HAP-1 (cell line): ENCODE results near the gene SUN1.

ENCODE experiments used
- DNase-seq, 2 experiments: peaks; one replicate each; pipeline ENCODE4 v3.0.0-alpha.2; 2016 to 2020; ENCODE audit warnings: low spot score in 2 of 2
- H3K27me3 ChIP-seq: fragments of 250-450 bp; sonication (Bioruptor Pico); 2 replicates; pipeline ENCODE4 v1.5.1; 2020; ENCODE audit warnings: low read depth, mild to moderate bottlenecking, moderate library complexity
- H3K36me3 ChIP-seq: fragments of 250-450 bp; sonication (Bioruptor Pico); replicated peaks from 2 replicates; pipeline ENCODE4 v1.5.1; 2020; ENCODE audit warnings: mild to moderate bottlenecking
- H3K4me1 ChIP-seq: fragments of 250-450 bp; sonication (Bioruptor Pico); 2 replicates; pipeline ENCODE4 v1.5.1; 2020; ENCODE audit warnings: mild to moderate bottlenecking
- H3K4me3 ChIP-seq: fragments of 250-450 bp; sonication (Bioruptor Pico); 2 replicates; pipeline ENCODE4 v1.5.1; 2020; ENCODE audit warnings: mild to moderate bottlenecking, moderate library complexity
- H3K9me3 ChIP-seq: fragments of 250-450 bp; sonication (Bioruptor Pico); 2 replicates; pipeline ENCODE4 v1.5.1; 2020; ENCODE audit warnings: mild to moderate bottlenecking, moderate library complexity
- in situ Hi-C: fragments of 300-500 bp; cut with MboI; formaldehyde crosslinking; loops from 3 replicates; pipeline ENCODE4 v1.14.3; 2020; ENCODE audit warnings: low sequenced_read_pairs, inconsistent platforms, mixed read lengths

The SUN1 gene

DNA sequence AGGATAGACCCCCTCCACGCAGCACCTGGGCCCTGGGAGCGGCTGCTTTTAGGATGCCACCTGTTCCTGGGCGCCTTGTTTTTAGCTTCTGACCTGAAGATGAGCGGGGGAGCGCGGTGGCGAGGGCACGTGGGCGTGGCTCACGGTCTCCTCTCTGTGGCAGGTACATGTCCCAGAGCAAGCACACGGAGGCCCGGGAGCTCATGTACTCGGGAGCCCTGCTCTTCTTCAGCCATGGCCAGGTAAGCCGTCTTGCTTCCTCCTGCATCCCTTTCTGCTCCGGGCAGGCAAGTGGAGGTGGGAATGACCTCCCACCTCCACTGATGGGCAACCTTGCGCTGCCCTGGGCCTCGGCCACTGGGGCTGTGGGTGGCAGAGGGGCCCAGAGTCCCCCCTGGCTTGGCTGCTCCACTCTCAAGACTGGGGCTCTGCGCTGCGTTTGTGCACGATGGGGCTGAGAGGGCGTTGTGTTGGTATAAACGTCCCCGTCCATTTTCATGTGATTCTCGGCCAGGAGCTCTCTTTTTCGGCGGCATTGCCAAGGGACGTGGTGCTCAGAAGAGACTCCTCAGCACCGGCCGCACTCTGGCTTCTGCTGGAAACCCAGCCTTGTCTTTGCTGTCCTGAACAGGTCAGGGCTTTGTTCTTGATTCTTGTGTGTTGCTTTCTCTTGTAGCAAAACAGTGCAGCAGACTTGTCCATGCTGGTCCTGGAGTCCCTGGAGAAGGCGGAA lies 53.8 kb downstream of the SUN1 start:
- peaks cover 28% of the 10 kb centered on the region for H3K36me3 ChIP-seq
- in situ Hi-C loops: no loop called here

DNA sequence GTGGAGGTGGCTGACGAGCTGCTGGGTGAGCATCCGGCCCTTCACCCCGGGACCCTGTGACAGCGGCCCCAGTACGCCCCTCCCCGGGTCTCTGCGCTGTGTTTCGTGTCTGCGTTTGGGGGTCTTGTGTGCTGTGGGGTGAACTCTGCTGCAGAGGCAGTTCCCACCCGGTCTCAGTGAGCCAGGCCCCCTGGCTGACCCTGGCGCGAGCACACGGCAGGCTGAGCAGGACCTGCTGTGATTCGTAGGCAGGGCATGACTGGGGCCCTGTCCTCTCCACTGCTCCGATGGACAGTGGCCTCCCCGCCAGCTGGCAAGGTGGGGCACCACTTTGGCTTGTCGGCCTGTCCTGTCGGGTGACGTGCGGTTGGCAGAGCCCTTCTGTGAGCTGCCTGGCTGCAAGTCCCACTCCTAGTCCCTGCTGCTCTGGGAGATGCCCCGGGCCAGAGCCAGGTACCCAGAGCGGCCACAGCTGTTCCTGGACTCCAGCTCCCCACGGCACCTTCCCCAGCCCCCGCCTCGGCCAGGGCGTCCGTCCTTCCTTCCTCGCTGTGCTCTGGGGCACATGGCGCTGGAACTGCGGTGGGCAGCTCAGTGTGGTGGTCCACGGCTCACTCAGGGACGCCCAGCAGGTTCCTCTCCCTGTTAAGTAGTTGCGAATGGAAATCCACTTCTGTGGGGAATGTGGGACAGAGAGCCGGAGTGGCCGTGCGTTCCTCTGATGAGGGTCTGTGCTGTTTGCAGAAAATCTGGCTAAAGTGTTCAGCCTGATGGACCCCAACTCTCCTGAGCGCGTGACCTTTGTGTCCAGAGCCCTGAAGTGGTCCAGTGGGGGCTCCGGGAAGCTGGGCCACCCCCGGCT lies 54.6 kb downstream of the SUN1 start:
- DNase-seq: no peak
- Histone ChIP-seq H3K4me3 (no peak overlapping the region), H3K27me3 (no peaks in the 10 kb centered on the region), H3K9me3 (no peaks in the 10 kb centered on the region), H3K4me1 (no peaks in the 10 kb centered on the region), H3K36me3 (peaks cover 34% of the 10 kb centered on the region)
- in situ Hi-C loops: no loop called here

More for the DNA sequence above, 53.8 kb downstream of the SUN1 start:
- Histone ChIP-seq H3K4me3 (no peak overlapping the region), H3K27me3 (no peaks in the 10 kb centered on the region), H3K9me3 (no peaks in the 10 kb centered on the region), H3K4me1 (no peaks in the 10 kb centered on the region)
- no peak for DNase-seq

DNA sequence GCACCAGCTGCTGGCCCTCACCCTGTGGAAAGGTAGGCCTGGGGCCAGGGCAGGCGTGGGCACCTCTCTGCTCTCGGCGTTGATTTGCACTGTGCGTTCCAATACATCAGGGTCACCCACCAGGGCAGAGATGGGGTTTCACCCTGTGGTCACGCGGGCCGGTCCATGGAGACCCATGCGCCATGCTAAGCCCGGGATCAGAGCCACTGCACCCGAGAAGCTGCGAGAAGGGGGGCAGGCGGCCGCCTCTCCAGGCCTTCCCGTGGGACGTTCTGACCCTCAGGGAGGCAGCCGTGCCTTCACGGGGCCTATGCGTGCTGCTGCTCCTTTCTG lies 55.2 kb downstream of the SUN1 start:
- H3K9me3 ChIP-seq: no peaks in the 10 kb centered on the region
- no peak for DNase-seq
- no peaks in the 10 kb centered on the region for H3K4me1 ChIP-seq
- in situ Hi-C loops: no loop called here
- H3K4me3 ChIP-seq: no peak overlapping the region
- no peaks in the 10 kb centered on the region for H3K27me3 ChIP-seq
- peaks cover 38% of the 10 kb centered on the region for H3K36me3 ChIP-seq

DNA sequence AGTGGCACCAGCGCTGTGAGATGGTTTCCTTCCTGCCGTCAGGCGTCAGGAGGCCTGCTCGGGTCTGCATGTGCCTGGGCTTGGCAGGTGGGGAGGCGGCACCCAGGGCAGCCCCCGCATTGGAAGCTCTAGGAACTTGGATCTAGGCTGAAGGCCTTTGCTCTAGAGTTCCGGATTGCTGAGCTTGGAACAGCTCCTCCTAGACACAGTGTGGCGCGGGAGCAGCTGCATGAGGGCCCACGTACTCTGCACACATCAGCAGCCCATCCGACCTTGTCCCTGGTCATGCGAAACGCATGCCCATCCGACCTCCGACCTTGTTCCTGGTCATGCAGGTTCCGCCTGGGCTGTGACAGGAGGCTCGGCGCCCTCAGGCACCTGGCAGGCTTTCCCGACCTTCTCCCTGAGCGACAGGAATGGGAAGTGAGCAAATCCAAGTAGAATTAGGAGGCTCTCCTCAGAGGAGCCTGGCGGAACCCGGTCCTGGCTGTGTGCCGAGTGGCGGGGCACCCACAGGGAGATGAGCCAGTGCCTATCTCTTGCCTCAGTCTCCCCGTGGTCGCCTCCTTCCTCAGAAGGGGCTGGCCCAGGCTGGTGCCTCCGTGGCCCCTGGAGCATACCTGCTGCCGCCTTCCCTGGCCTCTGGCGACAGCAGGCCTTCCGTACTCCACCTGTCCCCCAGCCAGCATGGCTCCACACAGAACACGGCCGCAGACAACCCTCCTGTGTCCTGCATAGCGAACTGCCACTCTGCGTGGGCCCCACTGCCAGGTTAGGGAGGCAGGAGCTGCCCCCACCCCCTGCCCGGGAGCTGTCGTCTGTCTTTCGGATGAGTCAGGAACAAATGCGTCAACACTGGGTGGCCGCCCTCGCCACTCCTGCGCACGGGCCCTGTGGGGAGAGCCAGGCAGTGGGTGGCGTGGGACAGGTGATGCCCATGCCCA lies 56.1 kb downstream of the SUN1 start:
- in situ Hi-C loops: no loop called here
- H3K27me3 ChIP-seq: no peaks in the 10 kb centered on the region
- DNase-seq: no peak
- no peak overlapping the region for H3K4me3 ChIP-seq
- peaks cover 38% of the 10 kb centered on the region for H3K36me3 ChIP-seq
- no peaks in the 10 kb centered on the region for H3K9me3 ChIP-seq
- H3K4me1 ChIP-seq: no peaks in the 10 kb centered on the region

DNA sequence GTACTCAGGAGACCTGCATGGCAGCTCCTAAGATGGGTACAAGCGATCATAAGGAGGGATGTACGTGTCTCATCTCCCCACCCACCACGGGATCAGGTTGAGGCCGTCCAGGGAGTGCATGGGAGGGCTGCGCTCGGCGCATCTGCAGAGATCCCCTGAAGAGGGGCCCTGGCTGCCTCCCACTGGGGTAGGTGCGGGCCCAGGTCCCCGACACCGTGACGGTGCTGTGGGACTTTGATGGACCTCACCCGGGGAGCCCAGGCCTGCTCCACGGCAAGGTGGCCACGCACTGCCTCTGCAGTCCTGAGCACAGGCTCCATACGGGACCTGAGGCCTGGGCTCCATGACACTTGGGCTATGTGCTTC lies 56.7 kb downstream of the SUN1 start:
- in situ Hi-C loops: no loop called here
- DNase-seq: no peak
- Histone ChIP-seq H3K4me3 (no peak overlapping the region), H3K36me3 (peaks cover 42% of the 10 kb centered on the region), H3K4me1 (no peaks in the 10 kb centered on the region), H3K27me3 (no peaks in the 10 kb centered on the region), H3K9me3 (no peaks in the 10 kb centered on the region)

DNA sequence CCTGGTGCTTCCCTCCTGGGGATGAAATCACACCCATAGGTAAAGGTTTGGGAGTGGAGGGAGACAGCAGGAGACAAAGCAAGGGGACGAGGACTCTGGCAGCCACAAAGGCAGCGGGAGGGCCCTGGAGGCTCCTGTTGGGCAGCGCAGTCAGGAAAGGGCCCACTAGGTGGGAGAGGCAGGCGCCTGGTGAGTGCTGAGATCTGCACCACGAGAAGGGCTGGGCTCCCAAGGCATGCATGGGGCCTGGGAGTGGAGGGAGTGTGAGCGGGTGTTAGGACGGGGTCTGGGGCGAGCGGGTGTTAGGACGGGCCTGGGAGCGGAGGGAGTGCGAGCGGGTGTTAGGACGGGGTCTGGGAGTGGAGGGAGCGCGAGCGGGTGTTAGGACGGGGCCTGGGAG lies 57.1 kb downstream of the SUN1 start:
- H3K9me3 ChIP-seq: no peaks in the 10 kb centered on the region
- no peak overlapping the region for H3K4me3 ChIP-seq
- H3K4me1 ChIP-seq: no peaks in the 10 kb centered on the region
- in situ Hi-C loops: no loop called here
- DNase-seq: no peak
- H3K36me3 ChIP-seq: peaks cover 44% of the 10 kb centered on the region
- H3K27me3 ChIP-seq: no peaks in the 10 kb centered on the region

DNA sequence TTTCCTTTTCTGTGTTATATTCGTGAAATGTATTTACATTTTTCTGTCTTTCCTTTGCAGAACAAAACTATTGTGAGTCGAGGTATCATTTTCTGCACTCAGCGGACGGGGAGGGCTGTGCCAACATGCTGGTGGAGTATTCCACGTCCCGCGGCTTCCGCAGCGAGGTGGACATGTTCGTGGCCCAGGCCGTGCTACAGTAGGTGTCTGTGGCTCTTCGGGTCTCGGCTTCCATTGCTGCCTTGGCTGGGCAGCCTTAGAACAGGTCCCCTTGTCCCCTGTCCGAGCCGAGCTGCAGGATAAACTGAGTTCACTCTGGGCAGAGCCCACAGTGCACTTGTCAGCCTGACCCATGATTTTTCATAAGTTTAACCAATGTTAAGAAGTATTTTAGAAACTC lies 58.6 kb downstream of the SUN1 start:
- in situ Hi-C loops: no loop called here

DNA sequence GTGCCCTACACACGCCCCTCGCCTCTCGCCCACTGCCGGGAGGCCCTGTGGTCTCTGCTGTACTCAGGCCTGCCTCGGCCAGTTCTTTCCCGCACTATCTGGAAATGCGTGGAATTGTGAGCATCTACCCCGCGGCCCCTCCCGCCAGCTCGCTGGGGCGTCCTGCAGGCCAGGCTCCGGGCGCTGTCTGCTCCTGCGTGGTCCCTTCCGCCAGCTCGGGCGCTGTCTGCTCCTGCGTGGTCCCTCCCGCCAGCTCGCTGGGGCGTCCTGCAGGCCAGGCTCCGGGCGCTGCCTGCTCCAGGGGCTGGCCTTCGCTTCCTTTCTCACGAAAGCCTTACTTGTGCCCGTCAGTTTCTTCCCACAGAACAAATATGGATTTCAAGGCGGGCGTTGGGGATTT lies 59.0 kb downstream of the SUN1 start:
- DNase-seq: no peak
- H3K36me3 ChIP-seq: peaks cover 62% of the 10 kb centered on the region
- no peaks in the 10 kb centered on the region for H3K9me3 ChIP-seq
- in situ Hi-C loops: no loop called here
- no peak overlapping the region for H3K4me3 ChIP-seq
- no peaks in the 10 kb centered on the region for H3K4me1 ChIP-seq
- H3K27me3 ChIP-seq: no peaks in the 10 kb centered on the region

More for the DNA sequence above, 58.6 kb downstream of the SUN1 start:
- no peak for DNase-seq
- Histone ChIP-seq H3K36me3 (peaks cover 58% of the 10 kb centered on the region), H3K4me3 (no peak overlapping the region), H3K4me1 (no peaks in the 10 kb centered on the region), H3K9me3 (no peaks in the 10 kb centered on the region), H3K27me3 (no peaks in the 10 kb centered on the region)

DNA sequence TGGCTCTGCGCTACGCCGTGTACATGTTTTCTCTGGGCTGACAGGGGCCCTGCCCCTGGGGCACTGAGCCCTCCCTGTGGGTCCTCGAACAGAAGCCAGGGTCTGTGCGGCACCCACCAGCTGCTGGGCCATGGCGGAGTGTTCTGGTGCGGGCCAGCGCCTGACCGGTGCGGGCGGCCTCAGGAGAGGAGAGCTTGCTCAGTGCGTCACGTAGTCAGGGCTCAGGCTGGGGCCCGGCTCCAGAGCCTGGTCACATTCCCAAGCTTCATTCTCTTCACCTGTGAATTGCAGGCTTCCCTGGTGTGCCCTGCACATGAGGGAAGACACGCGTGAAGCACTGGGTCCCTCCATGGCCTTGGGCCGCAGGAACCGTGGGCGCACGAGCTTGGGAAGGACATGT lies 59.5 kb downstream of the SUN1 start:
- peaks cover 62% of the 10 kb centered on the region for H3K36me3 ChIP-seq

DNA sequence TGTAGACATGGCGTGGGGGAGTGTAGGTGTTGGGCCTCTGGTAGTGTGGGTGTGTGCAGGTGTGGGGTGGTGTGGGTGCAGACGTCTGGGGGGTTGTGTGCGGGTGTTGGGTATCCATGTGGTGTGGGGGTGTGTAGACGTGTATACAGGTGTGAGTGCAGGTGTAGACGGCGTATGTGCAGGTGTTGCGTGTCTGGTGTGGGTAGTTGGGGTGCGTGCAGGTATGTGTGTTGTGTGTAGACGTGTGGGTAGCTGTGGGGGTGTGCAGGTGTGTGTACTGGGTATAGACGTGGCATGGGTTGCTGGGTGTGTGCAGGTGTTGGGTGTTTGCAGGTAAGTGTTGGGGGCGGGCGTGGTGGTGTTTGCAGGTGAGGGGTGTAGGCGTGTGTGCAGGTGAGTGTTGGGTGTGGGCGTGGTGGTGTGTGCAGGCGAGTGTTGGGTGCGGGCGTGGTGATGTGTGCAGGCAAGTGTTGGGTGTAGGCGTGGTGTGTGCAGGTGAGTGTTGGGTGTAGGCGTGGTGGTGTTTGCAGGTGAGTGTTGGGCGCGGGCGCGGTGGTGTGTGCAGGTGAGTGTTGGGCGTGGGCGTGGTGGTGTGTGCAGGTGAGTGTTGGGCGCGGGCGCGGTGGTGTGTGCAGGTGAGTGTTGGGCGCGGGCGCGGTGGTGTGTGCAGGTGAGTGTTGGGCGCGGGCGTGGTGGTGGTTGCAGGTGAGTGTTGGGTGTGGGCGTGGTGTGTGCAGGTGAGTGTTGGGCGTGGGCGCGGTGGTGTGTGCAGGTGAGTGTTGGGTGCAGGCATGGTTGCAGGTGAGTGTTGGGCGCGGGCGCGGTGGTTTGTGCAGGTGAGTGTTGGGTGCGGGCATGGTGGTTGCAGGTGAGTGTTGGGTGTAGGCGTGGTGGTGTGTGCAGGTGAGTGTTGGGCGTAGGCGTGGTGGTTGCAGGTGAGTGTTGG lies 60.6 kb downstream of the SUN1 start:
- peaks cover 50% of the 10 kb centered on the region for H3K36me3 ChIP-seq
- DNase-seq: no peak
- in situ Hi-C loops: no loop called here
- H3K27me3 ChIP-seq: no peaks in the 10 kb centered on the region
- no peaks in the 10 kb centered on the region for H3K4me1 ChIP-seq
- H3K9me3 ChIP-seq: no peaks in the 10 kb centered on the region
- H3K4me3 ChIP-seq: no peak overlapping the region

More for the DNA sequence above, 59.5 kb downstream of the SUN1 start:
- H3K4me1 ChIP-seq: no peaks in the 10 kb centered on the region
- H3K9me3 ChIP-seq: no peaks in the 10 kb centered on the region
- H3K27me3 ChIP-seq: no peaks in the 10 kb centered on the region
- no peak for DNase-seq
- in situ Hi-C loops: no loop called here
- H3K4me3 ChIP-seq: no peak overlapping the region

DNA sequence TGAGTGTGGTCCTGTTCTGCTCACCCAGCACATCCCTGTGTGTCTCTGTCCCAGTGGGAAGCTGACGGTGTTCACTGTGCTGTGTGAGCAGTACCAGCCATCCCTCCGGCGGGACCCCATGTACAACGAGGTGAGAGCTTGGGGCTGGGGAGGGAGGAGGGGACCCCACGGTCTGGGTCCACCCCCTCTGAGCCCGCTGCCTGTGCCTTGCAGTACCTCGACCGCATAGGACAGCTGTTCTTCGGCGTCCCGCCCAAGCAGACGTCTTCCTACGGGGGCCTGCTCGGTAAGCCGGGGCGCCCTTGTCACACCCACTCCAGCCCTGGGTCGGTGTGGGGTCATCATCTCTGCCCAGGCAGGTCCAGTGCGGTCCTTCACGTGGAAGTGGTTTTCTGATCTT lies 61.4 kb downstream of the SUN1 start:
- no peaks in the 10 kb centered on the region for H3K4me1 ChIP-seq
- H3K36me3 ChIP-seq: peaks cover 44% of the 10 kb centered on the region
- no peaks in the 10 kb centered on the region for H3K9me3 ChIP-seq
- H3K4me3 ChIP-seq: no peak overlapping the region
- H3K27me3 ChIP-seq: no peaks in the 10 kb centered on the region
- in situ Hi-C loops: no loop called here
- DNase-seq: no peak

DNA sequence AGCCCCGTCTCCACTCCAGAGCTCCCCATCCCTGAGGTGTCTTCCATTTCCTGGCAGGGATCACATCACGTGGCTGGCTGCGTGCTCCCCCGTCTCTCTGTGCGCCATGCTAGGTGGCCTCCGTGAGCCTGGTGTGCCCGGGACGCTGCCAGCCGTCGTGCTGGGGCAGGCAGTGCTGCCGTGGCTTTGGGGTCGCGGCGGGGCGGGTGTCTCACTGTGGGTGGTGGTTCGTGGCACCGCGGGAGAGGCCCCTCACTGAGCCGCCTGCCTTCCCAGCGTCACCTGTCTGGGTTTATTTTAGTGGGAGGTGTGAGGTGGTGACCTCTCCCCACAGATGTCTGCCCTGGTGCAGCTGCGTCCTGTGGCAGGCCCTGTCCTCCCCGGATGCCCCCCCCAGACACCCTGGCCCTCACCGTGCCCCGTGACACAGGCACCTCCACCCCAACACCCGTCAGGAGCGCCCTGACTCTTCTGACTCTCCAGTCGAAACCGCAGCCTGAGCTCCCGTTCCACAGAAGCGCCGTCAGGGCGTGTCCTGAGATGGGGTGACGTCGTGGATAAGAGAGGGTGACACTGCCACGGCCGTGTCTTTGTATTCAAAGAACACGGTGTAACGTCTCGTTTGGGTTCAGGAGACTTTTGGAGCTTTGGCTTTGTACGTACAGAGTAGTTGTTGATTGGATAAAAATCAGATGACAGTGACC lies 62.0 kb downstream of the SUN1 start:
- DNase-seq: no peak
- Histone ChIP-seq H3K9me3 (no peaks in the 10 kb centered on the region), H3K36me3 (peaks cover 41% of the 10 kb centered on the region), H3K4me3 (no peak overlapping the region), H3K4me1 (no peaks in the 10 kb centered on the region), H3K27me3 (no peaks in the 10 kb centered on the region)
- in situ Hi-C loops: no loop called here
